Breast epithelium (tissue), 4 donors: ENCODE measurements around the gene ZNRF2. TPM values are rescaled to one million over a fixed set of nuclear protein-coding genes. Genes with fewer than 3 reads are reported as not detected.

Experiments
- DNase-seq, 2 donors: peaks; one replicate each; pipeline ENCODE4 v3.0.0-alpha.2; 2019; ENCODE audit warnings: low spot score in 2 of 2
- H3K27ac ChIP-seq, 2 donors: fragments of 200-600 bp; sonication (generic) in 1 of 2; one replicate each; pipeline ENCODE4 v1.5.1; 2016 to 2019; ENCODE audit warnings: mild to moderate bottlenecking in 1 of 2
- H3K27me3 ChIP-seq, 2 donors: fragments of 200-600 bp; sonication (generic) in 1 of 2; one replicate each; pipeline versions ENCODE4 v1.5.1 to v1.6.0; 2017 to 2019; ENCODE audit warnings: control low read depth in 1 of 2, mild to moderate bottlenecking in 1 of 2
- H3K36me3 ChIP-seq: fragments of 200-600 bp; one replicate; pipeline ENCODE4 v1.5.1; 2019
- H3K4me1 ChIP-seq, 2 donors: fragments of 200-600 bp; sonication (generic); one replicate each; pipeline ENCODE4 v1.5.1; 2016 to 2019; ENCODE audit warnings: control low read depth in 1 of 2
- H3K4me3 ChIP-seq, 3 donors: fragments of 200-600 bp; sonication (generic); 1 replicate in 2 of 3; 2 replicates in 1 of 3; pipeline ENCODE4 v1.5.1; 2016 to 2019; ENCODE audit warnings: mild to moderate bottlenecking in 3 of 3, moderate library complexity in 2 of 3
- H3K9me3 ChIP-seq, 2 donors: fragments of 200-600 bp; sonication (generic) in 1 of 2; one replicate each; pipeline ENCODE4 v1.5.1; 2016 to 2019; ENCODE audit warnings: control low read depth in 1 of 2
- CTCF ChIP-seq, 3 donors: fragments of 450-650 bp; IDR thresholded peaks; one replicate each; pipeline ENCODE4 v1.5.1; 2016 to 2017; ENCODE audit warnings: antibody characterized with exemption in 3 of 3, mild to moderate bottlenecking in 3 of 3, moderate library complexity in 3 of 3
- POLR2A ChIP-seq: fragments of 450-650 bp; IDR thresholded peaks from one replicate; pipeline ENCODE4 v1.6.1; 2016; ENCODE audit warnings: antibody characterized with exemption, mild to moderate bottlenecking, moderate library complexity
- POLR2AphosphoS5 ChIP-seq, 3 donors: sonication (generic); formaldehyde crosslinking; IDR thresholded peaks; one replicate each; pipeline ENCODE4 v1.6.1; 2017; ENCODE audit warnings: antibody characterized with exemption in 3 of 3
- intact Hi-C: fragments of 100-400 bp; cut with DNase I; formaldehyde crosslinking; loops from one replicate; pipeline ENCODE4 v1.15.1; 2023; ENCODE audit warnings: low total_unique reads
- total RNA-seq, 3 donors: library from RNA; depleted of rRNA; stranded (reverse); fragments of >200 nt; gene quantifications; one replicate each; pipeline ENCODE4 v1.1.0, GENCODE V29; 2016

The ZNRF2 gene
- total RNA-seq, 3 donors from 2014 or later = 18.9 to 56.8 (median 30.5) TPM

- intact Hi-C loops = no loop called here
- Histone ChIP-seq H3K36me3 (no peaks in the 10 kb centered on the region), H3K27me3 (no peaks in the 10 kb centered on the region), H3K4me3 (no peak overlapping the region), H3K9me3 (no peaks in the 10 kb centered on the region), H3K27ac (no peak overlapping the region), H3K4me1 (peaks cover 0 to 2% of the 10 kb centered on the region in 2 donors)
- no peak for DNase-seq
- no peak for TF ChIP-seq CTCF (IDR thresholded peaks at IDR 0.05)
- no peak for TF ChIP-seq POLR2AphosphoS5 (IDR thresholded peaks at IDR 0.05)
- TF ChIP-seq POLR2A = no peak
Measured at GRCh38 chr7:30281263-30281662, 3.1 kb upstream of the ZNRF2 start.

GRCh38 chr7:30281791-30282190 lies 2.6 kb upstream of the ZNRF2 start:
- DNase-seq = no peak
- peaks cover 0 to 5% of the 10 kb centered on the region in 2 donors for H3K4me1 ChIP-seq
- intact Hi-C loops = no loop called here
- H3K27me3 ChIP-seq = no peaks in the 10 kb centered on the region
- no peaks in the 10 kb centered on the region for H3K36me3 ChIP-seq
- no peaks in the 10 kb centered on the region for H3K9me3 ChIP-seq
- no peak overlapping the region for H3K4me3 ChIP-seq
- TF ChIP-seq POLR2AphosphoS5 (IDR thresholded peaks at IDR 0.05) = no peak
- TF ChIP-seq CTCF (IDR thresholded peaks at IDR 0.05) = no peak
- TF ChIP-seq POLR2A = no peak
- H3K27ac ChIP-seq = no peak overlapping the region

GRCh38 chr7:30282735-30283134 lies 1.7 kb upstream of the ZNRF2 start:
- Histone ChIP-seq H3K27ac (no peak overlapping the region), H3K9me3 (no peaks in the 10 kb centered on the region), H3K36me3 (no peaks in the 10 kb centered on the region), H3K4me3 (no peak overlapping the region), H3K4me1 (peaks cover 0 to 5% of the 10 kb centered on the region in 2 donors), H3K27me3 (no peaks in the 10 kb centered on the region)
- intact Hi-C loops = no loop called here
- no peak for DNase-seq
- TF ChIP-seq POLR2AphosphoS5 (IDR thresholded peaks at IDR 0.05) (no peak), POLR2A (no peak), CTCF (IDR thresholded peaks at IDR 0.05) (no peak)

GRCh38 chr7:30285067-30285535 lies 704 bp downstream of the ZNRF2 start:
- Histone ChIP-seq H3K36me3 (no peaks in the 10 kb centered on the region), H3K27me3 (no peaks in the 10 kb centered on the region), H3K27ac (peak overlapping the region; percentile 98 to 99), H3K9me3 (no peaks in the 10 kb centered on the region), H3K4me1 (peaks cover 0 to 5% of the 10 kb centered on the region in 2 donors), H3K4me3 (peak overlapping the region; percentile 74 to 84 (median 84))
- TF ChIP-seq POLR2AphosphoS5 (IDR thresholded peaks at IDR 0.05) = no peak
- TF ChIP-seq CTCF (IDR thresholded peaks at IDR 0.05) = no peak
- DNase-seq = no peak
- intact Hi-C loops = no loop called here

GRCh38 chr7:30285536-30286284 lies 1.3 kb downstream of the ZNRF2 start:
- intact Hi-C loops = no loop called here

More at GRCh38 chr7:30285536-30286284, 1.3 kb downstream of the ZNRF2 start:
- TF ChIP-seq POLR2AphosphoS5 (IDR thresholded peaks at IDR 0.05) (peak in 1 of 3 donors; percentile 35), CTCF (IDR thresholded peaks at IDR 0.05) (no peak), POLR2A (no peak)
- DNase-seq = no peak
- Histone ChIP-seq H3K4me3 (peak overlapping the region; percentile 74 to 84 (median 84)), H3K9me3 (no peaks in the 10 kb centered on the region), H3K4me1 (peaks cover 0 to 5% of the 10 kb centered on the region in 2 donors), H3K36me3 (no peaks in the 10 kb centered on the region), H3K27ac (peak overlapping the region; percentile 98 to 99), H3K27me3 (no peaks in the 10 kb centered on the region)
